SH-SY5Y (cell line): ENCODE measurements around the gene SETBP1.

Experiments
- GATA2 ChIP-seq: IDR thresholded peaks from 2 replicates; pipeline ENCODE4 v1.6.1; 2011; ENCODE audit warnings: mild to moderate bottlenecking, low read depth, low read length
- GATA3 ChIP-seq: IDR thresholded peaks from 2 replicates; pipeline ENCODE4 v1.6.1; 2011; ENCODE audit warnings: low read depth, mild to moderate bottlenecking, low read length, moderate library complexity

The SETBP1 gene

DNA sequence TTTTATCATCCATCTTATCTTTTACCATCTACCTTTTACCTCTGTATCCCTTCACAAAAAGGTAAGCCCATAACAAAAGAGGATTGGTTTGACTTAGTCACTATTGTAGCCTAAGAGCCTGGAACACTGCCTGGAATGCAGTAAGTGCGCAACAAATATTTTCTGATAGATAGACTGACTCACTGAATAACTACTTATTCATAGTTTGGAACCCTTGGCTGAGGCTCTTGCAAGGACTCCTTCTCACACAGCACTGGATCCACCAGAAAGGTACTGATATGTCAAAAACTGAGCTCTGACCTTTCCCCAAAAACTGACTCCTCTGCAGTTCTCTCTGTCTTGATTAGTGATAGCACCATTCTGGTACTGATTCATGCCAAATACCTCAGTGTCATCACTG is 426.7 kb downstream of the SETBP1 start:
- no peak for TF ChIP-seq GATA2
- no peak for TF ChIP-seq GATA3

GRCh38 chr18:45108754-45109153 is 428.1 kb downstream of the SETBP1 start:
- no peak for TF ChIP-seq GATA3
- TF ChIP-seq GATA2, result no peak

DNA sequence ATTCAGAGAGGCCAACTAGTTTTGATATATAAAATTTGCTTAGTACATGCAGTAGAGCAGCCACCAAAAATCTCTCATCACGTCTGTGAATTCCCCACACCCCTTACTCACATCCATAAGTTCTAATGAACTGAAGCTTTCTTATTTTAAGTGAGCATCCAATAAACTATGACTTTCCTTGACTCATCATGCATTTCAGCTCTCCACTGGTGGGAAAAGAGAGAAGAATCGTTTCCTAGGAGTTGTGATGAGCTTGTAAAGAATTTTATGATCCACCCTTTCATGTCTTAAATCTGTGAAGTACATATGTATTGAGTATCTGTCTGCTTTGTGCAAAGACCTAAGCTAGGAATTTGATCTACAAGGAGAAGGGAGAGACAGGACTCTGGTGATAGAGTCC is 428.6 kb downstream of the SETBP1 start:
- TF ChIP-seq GATA2, result no peak
- TF ChIP-seq GATA3, result no peak

DNA sequence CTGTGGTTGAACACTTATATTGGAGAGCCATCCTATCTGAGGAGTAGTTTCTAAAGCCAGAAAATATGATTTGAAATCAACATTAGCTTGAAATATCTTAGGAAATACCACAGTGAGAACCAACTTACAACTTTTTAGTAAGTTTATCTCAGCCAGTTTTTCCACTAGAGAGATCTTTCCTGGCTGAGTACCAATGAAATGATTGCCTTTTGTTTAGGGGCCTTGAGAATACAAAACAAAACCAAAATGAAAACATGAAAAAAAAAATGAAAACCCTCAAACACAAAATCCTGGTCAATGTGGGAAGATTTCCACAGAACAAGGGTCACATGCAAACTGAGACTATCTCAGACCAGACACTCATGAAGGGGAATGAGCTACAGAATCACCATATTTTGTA is 429.0 kb downstream of the SETBP1 start:
- TF ChIP-seq GATA2 (no peak), GATA3 (no peak)

DNA sequence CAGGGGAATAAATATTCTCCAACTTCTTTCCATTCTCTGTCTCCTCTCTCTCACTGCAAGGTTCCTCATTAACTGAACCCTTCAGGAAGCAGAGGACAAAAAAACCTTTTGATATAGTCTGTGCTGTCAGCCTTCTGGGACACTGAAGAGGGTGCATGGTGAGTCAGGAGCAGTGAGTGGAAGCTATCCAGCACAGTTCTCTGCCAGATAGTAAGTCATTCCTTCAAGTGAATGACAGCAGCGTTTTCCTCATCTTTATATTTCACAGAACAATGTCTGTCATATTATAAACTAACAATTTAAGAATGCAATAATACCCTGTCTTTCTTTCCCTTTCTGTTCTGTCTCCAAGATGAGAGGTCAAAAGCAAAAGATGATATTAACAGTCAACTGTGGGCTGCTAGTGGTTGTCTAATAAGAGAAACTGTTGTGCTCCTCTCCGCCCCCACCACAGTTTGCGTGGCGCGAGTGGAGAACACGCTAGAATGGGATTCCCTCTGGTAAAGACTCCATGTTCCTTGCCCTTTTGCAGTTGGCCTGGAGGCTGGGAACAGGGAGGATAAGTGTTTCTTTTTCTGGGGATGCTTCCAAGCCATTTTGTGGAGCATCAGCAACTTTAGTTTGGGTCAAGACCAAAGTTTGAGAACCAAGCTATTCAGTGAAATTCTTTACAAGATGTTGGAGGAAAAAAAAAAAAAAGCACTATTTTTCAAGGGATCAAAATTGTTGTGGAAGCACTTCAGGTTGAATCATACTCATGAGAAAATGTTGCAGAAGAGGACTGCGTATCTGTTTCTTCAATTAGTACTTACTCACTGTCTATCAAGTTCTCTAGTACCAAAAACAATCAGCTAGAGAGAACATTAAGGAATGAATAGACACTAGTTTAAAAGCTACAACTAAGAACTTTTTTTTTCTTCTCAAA is 430.2 kb downstream of the SETBP1 start:
- no peak for TF ChIP-seq GATA2
- TF ChIP-seq GATA3, result no peak

DNA sequence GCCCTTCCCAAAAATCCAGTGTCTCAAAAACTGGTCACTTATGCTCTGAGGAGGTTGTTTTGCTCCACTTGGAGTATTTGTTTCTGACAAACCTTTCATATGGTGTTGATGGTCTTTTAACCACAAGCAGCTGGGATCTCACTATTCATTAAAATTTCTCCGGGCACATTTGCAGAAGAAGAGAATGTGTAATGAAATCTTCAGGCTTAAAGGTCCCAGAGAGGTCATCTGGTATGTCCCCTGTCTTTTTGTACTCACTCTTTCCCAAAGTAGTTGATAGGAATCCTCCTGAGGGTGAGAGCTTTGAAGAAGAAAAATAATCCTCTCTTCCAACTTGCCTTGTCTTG is 430.8 kb downstream of the SETBP1 start:
- TF ChIP-seq GATA2, result no peak
- no peak for TF ChIP-seq GATA3

GRCh38 chr18:45112682-45113081 is 432.0 kb downstream of the SETBP1 start:
- no peak for TF ChIP-seq GATA3
- TF ChIP-seq GATA2, result no peak

DNA sequence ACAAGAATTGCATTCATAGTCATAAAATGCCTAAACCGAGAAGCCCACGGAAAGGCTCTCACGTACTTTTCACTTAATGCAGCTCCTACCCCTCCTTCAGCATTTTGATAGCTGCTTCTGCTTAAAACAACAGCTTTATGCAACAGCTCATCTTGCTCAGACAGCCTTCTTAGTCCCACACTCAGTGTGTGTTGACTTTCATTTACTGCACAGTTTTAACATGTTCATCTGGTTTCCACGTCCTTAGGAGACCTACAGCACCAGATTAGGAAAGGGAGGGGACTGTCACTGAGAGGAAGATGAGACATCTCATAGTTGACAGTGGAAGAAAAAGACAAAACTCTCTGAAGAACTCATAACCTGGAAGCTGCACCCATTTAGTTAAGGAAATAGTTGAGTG is 435.4 kb downstream of the SETBP1 start:
- TF ChIP-seq GATA2 (no peak), GATA3 (no peak)
